Measurements from ENCODE around the gene BRD2.

- TF ChIP-seq CTCF (IDR thresholded peaks at IDR 0.05; ENCODE audit: borderline replicate concordance, extremely low read depth, low read length, poor library complexity, severe bottlenecking), result no peak
- TF ChIP-seq EZH2 (IDR thresholded peaks at IDR 0.05; ENCODE audit: borderline replicate concordance, low read depth, low read length, severe bottlenecking), result no peak
Measured at GRCh38 chr6:32956176-32956575, 12.2 kb upstream of the BRD2 start.
